GM18498 (cell line): ENCODE measurements around the gene SLC38A5.

Experiments used
- ATAC-seq: cut with Tn5 transposase; IDR thresholded peaks from one replicate; pipeline ENCODE4 v1.9.1; 2021; ENCODE audit warnings: mild to moderate bottlenecking, moderate library complexity; ENCODE audit not compliant: unreplicated experiment

Gene SLC38A5

GRCh38 chrX:48492293-48492910, 22.3 kb upstream of the SLC38A5 start:
- no peak for ATAC-seq

- ATAC-seq: no peak
These were observed 21.7 kb upstream of the SLC38A5 start for GRCh38 chrX:48491809-48492208.

GRCh38 chrX:48490661-48491060, 20.6 kb upstream of the SLC38A5 start:
- no peak for ATAC-seq

- ATAC-seq: no peak
These were observed 19.8 kb upstream of the SLC38A5 start for GRCh38 chrX:48489892-48490291.

GRCh38 chrX:48489296-48489695, 19.2 kb upstream of the SLC38A5 start:
- ATAC-seq: no peak

GRCh38 chrX:48488034-48488433, 18.0 kb upstream of the SLC38A5 start:
- no peak for ATAC-seq

GRCh38 chrX:48487362-48487798, 17.3 kb upstream of the SLC38A5 start:
- ATAC-seq: no peak

GRCh38 chrX:48482526-48482925, 12.5 kb upstream of the SLC38A5 start:
- no peak for ATAC-seq

- no peak for ATAC-seq
These were observed 10.5 kb upstream of the SLC38A5 start for GRCh38 chrX:48480583-48480982.

GRCh38 chrX:48480142-48480541, 10.1 kb upstream of the SLC38A5 start:
- no peak for ATAC-seq

- no peak for ATAC-seq
These were observed 8.7 kb upstream of the SLC38A5 start for GRCh38 chrX:48478806-48479205.

GRCh38 chrX:48477960-48478755, 8.1 kb upstream of the SLC38A5 start:
- no peak for ATAC-seq

GRCh38 chrX:48476919-48477318, 6.9 kb upstream of the SLC38A5 start:
- ATAC-seq: no peak

GRCh38 chrX:48475774-48476577, 5.9 kb upstream of the SLC38A5 start, which contains the start of gene FTSJ1:
Gene FTSJ1, plus strand, starts transcription at chrX:48476199. Its CDS starts 1,849 bp downstream, at chrX:48478048.
- peak; percentile 85 for ATAC-seq

- ATAC-seq: no peak
These were observed 5.2 kb upstream of the SLC38A5 start for GRCh38 chrX:48475296-48475695.

GRCh38 chrX:48474581-48474980, 4.5 kb upstream of the SLC38A5 start:
- no peak for ATAC-seq

GRCh38 chrX:48474127-48474526, 4.1 kb upstream of the SLC38A5 start:
- ATAC-seq: no peak

- no peak for ATAC-seq
These were observed 3.6 kb upstream of the SLC38A5 start for GRCh38 chrX:48473704-48473990.

GRCh38 chrX:48472851-48473703, 3.0 kb upstream of the SLC38A5 start:
- no peak for ATAC-seq

GRCh38 chrX:48472225-48472624, 2.2 kb upstream of the SLC38A5 start:
- no peak for ATAC-seq

- no peak for ATAC-seq
These were observed 1.4 kb upstream of the SLC38A5 start for GRCh38 chrX:48471504-48471903.
